ENCODE measurements around the gene GLIPR1L1.

The GLIPR1L1 gene

GRCh38 chr12:75294336-75294735 is 40.1 kb upstream of the GLIPR1L1 start:
- Histone ChIP-seq H3K27ac (no peak overlapping the region), H2AFZ (ENCODE audit: low read depth) (no peak overlapping the region), H4K20me1 (ENCODE audit: insufficient read depth) (no peaks in the 10 kb centered on the region), H3K79me2 (ENCODE audit: insufficient read depth, low read depth) (no peaks in the 10 kb centered on the region), H3K27me3 (ENCODE audit: insufficient read depth, low read depth) (no peaks in the 10 kb centered on the region), H3K4me2 (no peak overlapping the region), H3K9ac (no peak overlapping the region), H3K36me3 (ENCODE audit: insufficient read depth) (no peaks in the 10 kb centered on the region), H3K4me1 (ENCODE audit: low read depth, poor library complexity, severe bottlenecking) (no peaks in the 10 kb centered on the region), H3K4me3 (IDR thresholded peaks at IDR 0.05; ENCODE audit: insufficient read depth, low read depth, low read length) (no peak overlapping the region)
- TF ChIP-seq CTCF (conservative IDR thresholded peaks at IDR 0.05; ENCODE audit: low read depth, low read length), result no peak

GRCh38 chr12:75294797-75295196 is 39.7 kb upstream of the GLIPR1L1 start:
- Histone ChIP-seq H3K27ac (no peak overlapping the region), H3K27me3 (ENCODE audit: insufficient read depth, low read depth) (no peaks in the 10 kb centered on the region), H2AFZ (ENCODE audit: low read depth) (no peak overlapping the region), H3K4me1 (ENCODE audit: low read depth, poor library complexity, severe bottlenecking) (no peaks in the 10 kb centered on the region), H3K79me2 (ENCODE audit: insufficient read depth, low read depth) (no peaks in the 10 kb centered on the region), H4K20me1 (ENCODE audit: insufficient read depth) (no peaks in the 10 kb centered on the region), H3K9ac (no peak overlapping the region), H3K36me3 (ENCODE audit: insufficient read depth) (no peaks in the 10 kb centered on the region), H3K4me2 (no peak overlapping the region), H3K4me3 (IDR thresholded peaks at IDR 0.05; ENCODE audit: insufficient read depth, low read depth, low read length) (no peak overlapping the region)
- TF ChIP-seq CTCF (conservative IDR thresholded peaks at IDR 0.05; ENCODE audit: low read depth, low read length), result no peak

GRCh38 chr12:75302225-75302624 is 32.2 kb upstream of the GLIPR1L1 start:
- TF ChIP-seq CTCF (conservative IDR thresholded peaks at IDR 0.05; ENCODE audit: low read depth, low read length), result no peak

GRCh38 chr12:75302781-75303180 is 31.7 kb upstream of the GLIPR1L1 start:
- no peak overlapping the region for H3K4me2 ChIP-seq
- H3K9ac ChIP-seq, result no peak overlapping the region
- no peaks in the 10 kb centered on the region for H3K36me3 ChIP-seq (ENCODE audit: insufficient read depth)
- no peaks in the 10 kb centered on the region for H3K4me1 ChIP-seq (ENCODE audit: low read depth, poor library complexity, severe bottlenecking)
- no peak for TF ChIP-seq CTCF (conservative IDR thresholded peaks at IDR 0.05; ENCODE audit: low read depth, low read length)
- no peaks in the 10 kb centered on the region for H3K79me2 ChIP-seq (ENCODE audit: insufficient read depth, low read depth)
- H3K4me3 ChIP-seq (IDR thresholded peaks at IDR 0.05; ENCODE audit: insufficient read depth, low read depth, low read length), result no peak overlapping the region
- no peak overlapping the region for H3K27ac ChIP-seq
- no peaks in the 10 kb centered on the region for H4K20me1 ChIP-seq (ENCODE audit: insufficient read depth)
- H3K27me3 ChIP-seq (ENCODE audit: insufficient read depth, low read depth), result no peaks in the 10 kb centered on the region
- H2AFZ ChIP-seq (ENCODE audit: low read depth), result no peak overlapping the region

More at GRCh38 chr12:75302225-75302624, 32.2 kb upstream of the GLIPR1L1 start:
- Histone ChIP-seq H3K36me3 (ENCODE audit: insufficient read depth) (no peaks in the 10 kb centered on the region), H3K27ac (no peak overlapping the region), H3K4me3 (IDR thresholded peaks at IDR 0.05; ENCODE audit: insufficient read depth, low read depth, low read length) (no peak overlapping the region), H3K27me3 (ENCODE audit: insufficient read depth, low read depth) (no peaks in the 10 kb centered on the region), H3K4me2 (no peak overlapping the region), H3K4me1 (ENCODE audit: low read depth, poor library complexity, severe bottlenecking) (no peaks in the 10 kb centered on the region), H3K9ac (no peak overlapping the region), H2AFZ (ENCODE audit: low read depth) (no peak overlapping the region), H3K79me2 (ENCODE audit: insufficient read depth, low read depth) (no peaks in the 10 kb centered on the region), H4K20me1 (ENCODE audit: insufficient read depth) (no peaks in the 10 kb centered on the region)

Measured in KMS-11 (cell line).